Activated T-cell treated with anti-CD3 and anti-CD28 coated beads for 48 hours (primary cell): Measurements from ENCODE around the gene ZNF148.

Source experiments
- DNase-seq: peaks from one replicate; pipeline ENCODE4 v3.0.0-alpha.2; 2020; ENCODE audit warnings: low read depth

ZNF148 gene

DNA sequence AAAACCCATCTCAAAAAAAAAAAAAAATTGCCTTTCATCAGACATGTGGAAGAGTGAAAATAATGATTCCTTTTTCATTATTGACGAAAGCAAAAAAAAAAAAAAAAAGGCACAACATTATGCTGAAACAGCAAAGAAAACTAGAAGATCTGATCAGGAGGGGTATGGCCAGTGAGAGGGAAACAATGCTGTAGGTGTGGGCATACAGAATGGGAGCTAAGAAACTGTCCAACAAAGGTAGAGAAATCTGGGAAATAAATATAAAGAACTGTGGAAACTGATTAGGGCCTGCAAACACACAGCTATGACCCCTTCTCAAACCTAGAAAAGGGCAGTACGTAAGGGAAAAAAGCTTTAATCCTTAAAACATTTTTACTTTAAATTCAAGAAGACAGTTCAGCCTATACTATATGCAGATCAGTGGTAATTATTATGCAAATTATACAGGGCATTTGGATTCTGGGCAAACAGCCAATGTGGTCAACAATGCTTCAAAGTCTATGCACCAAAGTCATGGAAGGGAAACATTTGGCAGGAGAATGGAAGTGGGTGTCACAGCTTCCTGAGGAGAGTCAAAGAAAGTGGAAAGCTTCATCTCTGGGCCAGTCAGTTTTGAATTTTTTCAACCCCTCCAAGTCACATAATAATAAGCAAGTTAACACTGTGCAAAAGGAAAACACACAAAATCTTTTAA lies 94.3 kb downstream of the ZNF148 start:
- DNase-seq: no peak

DNA sequence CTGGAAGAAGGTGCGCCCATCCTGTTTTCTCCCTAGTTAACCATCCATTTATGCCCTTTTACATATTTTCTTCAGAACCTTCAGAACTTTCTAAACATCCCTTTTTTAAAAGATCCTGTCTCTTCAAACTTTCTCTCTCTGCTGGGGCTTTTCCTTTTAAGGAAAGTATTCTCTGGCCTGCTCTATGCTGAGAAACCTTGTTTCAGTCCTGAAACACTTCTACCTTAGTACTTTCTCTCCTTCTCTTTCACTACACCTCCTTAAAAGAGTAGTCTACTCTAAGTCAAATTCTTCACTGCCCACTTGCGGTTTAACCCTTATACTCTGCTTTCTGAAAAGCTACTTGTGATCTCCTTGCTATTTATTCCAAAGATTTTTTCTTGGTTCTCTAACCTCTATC lies 97.0 kb downstream of the ZNF148 start:
- DNase-seq: no peak

DNA sequence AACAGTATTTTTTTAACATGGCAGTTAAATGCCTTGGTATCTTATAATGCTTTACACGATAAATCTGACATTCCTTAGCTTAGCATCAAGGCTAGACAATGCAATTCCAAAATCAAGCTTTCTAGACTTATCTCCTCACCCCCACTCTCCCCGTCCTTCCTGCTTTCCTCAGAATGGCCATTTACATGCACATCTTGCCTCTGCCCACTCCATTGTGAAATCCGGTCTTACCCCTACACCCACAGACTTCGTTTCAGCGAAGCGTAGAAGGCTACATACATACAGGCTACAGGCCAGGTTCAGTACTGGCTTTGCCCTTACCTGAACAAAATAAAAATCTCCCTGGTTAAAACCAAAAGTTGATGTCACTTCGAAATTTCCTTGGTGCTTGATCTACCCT lies 104.0 kb downstream of the ZNF148 start:
- no peak for DNase-seq

DNA sequence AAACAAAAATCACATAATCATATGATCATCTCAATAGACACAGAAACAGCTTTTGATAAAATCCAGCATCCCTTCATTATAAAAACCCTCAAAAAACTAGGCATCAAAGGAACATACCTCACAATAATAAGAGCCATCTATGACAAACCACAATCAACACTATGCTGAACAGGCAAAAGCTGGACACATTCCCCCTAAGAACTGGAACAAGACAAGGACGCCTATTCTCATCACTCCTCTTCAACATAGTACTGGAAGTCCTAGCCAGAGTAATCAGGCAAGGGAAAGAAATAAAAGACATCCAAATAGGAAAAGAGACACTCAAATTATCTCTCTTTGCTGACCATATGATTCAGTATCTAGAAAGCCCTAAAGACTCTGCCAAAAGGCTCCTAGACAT lies 107.7 kb downstream of the ZNF148 start:
- DNase-seq: no peak

DNA sequence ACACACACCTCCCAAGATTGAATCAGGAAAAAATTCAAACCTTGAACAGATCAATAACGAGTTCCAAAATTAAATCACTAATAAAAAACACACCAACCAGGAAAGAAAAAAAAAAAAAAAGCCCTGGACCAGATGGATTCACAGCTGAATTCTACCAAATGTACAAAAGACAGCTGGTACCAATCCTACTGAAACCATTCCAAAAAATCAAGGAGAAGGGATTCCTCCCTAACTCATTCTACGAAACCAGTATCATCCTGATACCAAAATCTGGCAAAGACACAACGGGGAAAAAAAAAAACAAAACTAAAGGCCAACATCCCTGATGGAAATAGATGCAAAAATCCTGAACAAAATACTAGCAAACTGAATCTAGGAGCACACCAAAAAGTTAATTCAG lies 108.2 kb downstream of the ZNF148 start:
- no peak for DNase-seq

DNA sequence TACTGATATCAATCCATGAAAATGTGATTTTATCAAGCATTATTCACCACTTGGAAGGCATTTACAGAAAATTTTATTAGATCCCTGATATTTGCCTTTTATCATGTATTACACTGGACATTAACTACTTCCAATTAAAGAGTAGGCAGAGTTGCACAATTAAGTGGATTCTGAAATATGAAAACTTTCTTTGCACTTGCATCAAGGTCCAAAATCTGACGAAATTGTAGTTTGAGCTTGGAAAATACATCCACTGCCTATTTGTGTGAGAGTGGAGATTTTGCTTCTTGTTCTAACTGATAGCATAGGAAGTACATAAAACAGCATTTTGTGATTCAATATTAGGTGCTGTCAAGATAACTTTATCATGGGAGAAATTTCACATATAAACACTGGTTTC lies 113.0 kb downstream of the ZNF148 start:
- no peak for DNase-seq

DNA sequence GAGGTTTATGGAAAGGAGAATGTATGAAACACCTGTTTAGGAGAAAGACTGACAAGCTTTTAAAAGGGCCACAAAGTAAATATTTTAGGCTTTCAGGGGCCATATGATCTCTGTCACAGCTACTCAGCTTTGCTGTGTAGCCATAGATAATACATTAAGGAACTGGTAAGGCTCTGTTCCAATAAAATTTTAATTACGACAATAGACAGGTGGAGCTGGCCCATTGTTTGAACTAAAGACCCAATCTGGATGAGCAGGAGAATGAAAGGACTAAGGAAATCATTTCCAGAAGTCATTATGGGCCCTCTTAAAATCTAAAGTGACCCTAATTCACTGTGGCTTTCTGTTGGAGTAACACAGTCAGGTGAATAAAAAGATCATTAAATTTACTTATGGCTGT lies 114.1 kb downstream of the ZNF148 start:
- no peak for DNase-seq

DNA sequence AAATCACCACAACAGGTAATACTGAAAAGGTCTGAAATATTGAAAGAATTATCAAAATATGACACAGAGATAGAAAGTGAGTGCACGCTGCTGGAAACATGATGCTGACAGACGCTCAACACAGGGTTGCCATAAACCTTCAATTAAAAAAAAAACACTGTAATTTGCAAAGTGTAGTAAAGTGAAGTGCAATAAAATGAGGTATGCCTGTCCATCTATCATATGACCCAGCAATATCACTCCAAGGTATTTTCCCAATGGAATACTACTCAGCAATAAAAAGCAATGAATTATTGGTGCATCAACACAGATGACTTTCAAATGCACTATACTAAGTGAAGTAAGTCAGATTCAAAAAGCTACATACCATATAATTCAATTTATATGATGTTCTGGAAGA lies 115.0 kb downstream of the ZNF148 start:
- DNase-seq: no peak

DNA sequence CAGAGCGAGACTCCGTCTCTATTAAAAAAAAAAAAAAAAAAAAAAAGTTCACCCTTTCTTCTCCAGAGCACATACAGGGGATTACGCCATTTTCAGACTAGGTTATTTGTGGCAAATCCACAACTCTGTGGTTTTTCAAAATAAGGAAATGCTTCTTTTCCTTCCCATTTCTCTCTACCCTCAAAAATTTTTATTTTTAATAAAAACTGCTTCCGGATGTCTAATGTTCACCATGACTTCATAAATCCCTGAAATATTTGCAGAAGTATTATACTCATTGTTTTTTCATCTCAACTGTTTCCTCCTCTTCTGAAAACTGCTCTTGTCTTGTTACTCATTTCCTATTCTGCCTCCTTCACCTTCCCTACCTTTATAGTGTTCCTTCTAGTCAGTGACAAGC lies 117.6 kb downstream of the ZNF148 start:
- no peak for DNase-seq

DNA sequence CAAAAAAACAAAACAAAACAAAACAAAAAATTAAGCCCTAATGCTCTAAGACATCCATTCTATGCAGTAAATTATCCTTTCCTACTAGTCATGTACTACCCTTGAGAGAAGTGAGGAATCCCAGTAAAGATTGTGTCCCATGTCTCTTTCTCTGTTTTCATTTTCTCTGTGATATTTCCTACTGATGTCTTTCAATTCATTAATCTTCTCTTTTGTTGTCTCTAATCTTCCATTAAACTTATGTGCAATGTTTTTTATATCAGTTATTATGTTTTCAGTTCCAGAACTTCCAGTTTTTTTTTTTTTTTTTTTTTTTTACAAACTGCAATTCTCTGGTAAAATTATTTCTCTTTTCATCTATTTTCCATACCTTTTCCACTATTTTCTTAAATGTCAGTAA lies 118.5 kb downstream of the ZNF148 start:
- DNase-seq: no peak

DNA sequence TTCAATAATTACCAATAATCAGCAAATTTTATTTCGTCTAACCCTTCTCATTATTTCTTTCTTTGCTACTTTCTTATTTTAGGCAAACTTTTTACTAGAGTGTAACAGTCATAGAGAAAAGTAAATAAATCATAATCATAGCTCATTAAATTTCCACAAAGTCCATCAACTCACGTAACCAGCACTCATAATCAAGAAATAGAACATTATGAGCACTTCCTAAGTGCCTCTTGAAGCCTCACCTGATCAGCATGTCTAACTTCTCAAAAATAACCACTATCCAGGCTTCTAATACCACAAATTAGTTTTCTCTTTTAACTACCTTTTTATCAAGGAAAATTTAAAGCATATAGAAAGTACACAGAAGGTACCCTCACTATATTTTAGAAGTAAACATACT lies 124.2 kb downstream of the ZNF148 start:
- no peak for DNase-seq

DNA sequence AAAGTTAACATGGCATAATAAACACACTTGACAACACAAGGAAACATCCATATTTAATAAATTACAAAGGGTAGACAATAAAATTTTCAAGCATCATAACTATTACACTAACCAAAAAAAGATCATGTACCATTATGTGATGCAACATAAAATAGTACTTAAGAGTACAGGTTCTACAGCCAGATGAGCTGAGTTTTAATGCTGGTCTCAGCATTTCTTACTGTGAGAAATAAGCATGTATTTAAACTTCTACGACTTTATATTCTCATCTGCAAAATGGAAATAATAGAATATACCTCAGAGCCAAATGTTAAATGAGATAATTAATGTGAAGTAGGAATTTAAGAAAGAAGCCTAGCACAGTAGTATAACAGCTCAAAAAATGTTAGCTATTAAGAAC lies 128.9 kb downstream of the ZNF148 start:
- no peak for DNase-seq

DNA sequence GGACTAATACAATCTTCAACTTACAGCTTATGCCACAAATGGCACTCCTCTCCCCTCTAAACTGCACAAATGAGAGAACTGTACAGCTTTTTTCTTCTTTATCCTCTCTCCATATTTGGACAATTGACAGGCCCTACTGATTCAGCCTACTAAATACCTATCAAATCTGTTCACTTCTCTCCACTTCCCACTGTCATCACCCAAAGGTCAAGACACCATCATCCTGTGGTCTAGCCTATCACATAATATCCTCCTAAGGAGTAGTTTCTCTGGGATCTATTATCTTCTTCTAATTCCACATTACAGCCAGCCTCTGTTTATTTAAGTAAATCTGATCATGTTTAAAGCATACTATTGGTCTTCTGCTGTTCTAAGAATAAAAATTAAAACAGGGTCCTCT lies 129.6 kb downstream of the ZNF148 start:
- no peak for DNase-seq

DNA sequence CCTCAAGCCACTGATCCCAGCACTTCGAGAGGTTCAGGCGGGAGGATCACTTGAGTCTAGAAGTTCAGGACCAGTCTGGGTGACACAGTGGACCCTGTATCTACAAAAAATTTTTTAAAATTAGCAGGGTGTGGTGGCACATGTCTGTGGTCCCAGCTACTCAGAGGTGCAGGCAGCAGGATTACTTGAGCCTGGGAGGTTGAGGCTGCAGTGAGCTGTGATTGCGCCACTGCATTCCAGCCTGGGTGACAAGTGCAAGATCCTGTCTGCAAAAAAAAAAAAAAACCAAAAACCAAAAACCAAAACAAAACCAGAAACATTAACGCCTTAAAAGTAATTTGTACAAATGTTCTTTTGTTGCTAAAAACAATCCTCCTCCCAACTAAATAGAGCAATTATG lies 134.6 kb downstream of the ZNF148 start:
- no peak for DNase-seq

DNA sequence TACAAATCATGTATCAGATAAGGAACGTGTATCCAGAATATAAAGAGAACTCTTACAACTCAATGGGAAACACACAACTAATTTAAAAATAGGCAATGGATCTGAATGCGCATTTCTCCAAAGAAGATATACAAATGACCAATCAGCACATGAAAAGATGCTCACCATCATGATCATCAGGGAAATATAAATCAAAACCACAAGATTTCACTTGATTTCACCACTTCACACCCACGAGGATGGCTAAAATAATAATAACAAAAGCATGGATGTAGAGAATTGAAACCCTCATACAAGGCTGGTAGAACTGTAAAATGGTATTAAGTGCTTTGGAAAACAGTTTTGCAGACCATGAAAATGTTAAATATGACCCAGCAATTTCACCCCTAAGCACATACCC lies 135.9 kb downstream of the ZNF148 start:
- DNase-seq: no peak

DNA sequence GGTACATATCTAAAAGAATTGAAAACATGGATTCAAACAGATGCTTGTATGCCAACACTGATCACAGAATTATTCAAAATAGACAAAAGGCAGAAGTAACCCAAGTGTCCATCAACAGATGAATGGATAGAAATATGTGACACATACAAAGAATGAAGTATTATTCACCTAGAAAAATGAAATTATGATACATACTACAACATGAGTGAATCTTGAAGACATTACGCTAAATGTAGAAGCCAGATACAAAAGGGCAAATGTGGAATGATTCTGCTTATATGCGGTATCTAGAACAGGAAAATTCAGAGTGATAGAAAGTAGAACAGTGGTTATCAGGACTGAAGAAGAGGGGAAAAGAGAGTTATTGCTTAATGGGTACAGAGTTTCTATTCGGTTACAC lies 136.4 kb downstream of the ZNF148 start:
- DNase-seq: no peak

DNA sequence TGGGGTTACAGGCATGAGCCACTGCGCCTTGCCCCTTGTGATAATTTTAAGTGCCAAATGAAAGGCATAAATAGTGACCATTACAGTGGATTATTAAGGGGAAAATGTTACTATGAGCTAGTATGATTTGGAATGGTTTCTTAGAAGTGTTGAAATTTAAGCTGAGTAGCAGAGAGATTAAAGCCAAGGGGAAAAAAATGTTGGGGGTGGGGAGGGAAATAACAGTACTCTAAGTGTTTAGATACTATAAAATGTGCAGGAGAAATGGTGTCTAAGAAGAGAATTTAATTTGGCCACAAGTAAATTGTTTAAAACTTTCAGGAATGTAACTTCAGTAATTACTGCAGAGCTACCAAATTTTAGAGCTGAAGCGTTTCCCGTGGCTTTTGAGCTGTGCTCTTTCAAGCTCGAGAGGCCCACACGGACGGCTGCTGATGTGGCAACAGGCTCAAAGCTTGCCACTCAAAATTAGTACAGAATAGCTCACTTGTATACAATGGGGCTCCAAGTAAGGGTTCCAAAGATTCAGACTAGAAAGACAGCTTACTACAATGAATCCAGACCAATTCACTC lies 138.7 kb downstream of the ZNF148 start:
- DNase-seq: no peak

DNA sequence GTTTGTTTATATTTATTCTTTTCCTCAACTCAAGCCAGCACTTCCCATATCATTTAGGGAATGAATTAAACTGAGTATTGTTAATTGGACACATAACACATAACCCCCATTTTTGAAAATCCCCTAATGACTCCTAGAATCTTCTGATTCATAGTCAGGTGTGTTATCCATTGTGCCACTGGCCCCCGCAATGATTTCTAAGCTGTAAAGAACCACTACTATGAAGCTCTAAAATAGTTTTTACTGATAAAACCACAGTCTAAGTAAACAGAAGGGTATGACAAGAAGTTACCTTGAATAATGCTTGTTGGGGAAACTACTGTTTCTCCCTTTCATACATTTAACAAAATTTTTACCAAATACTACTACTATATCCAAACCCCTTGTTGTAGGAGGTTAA lies 140.3 kb downstream of the ZNF148 start:
- DNase-seq: no peak

DNA sequence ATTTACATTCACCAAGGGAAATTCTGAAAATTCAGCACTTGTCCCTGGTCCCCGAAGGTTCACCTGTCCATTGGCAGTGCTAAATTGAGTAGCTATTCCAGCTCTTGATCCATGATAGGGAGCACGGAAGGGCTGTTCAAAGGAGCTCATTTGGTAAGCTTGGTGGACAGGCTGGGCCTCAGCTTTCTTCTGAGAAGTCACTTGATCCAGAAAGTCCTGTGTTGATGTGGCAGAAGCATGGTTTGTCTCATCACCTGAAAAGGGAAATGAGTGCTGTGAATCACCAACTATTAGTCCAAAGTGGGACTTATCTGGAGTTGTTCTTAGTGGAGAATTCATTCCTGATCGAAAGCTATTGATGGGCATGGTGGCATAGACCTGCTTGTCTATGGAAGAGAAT lies 142.7 kb downstream of the ZNF148 start:
- no peak for DNase-seq

DNA sequence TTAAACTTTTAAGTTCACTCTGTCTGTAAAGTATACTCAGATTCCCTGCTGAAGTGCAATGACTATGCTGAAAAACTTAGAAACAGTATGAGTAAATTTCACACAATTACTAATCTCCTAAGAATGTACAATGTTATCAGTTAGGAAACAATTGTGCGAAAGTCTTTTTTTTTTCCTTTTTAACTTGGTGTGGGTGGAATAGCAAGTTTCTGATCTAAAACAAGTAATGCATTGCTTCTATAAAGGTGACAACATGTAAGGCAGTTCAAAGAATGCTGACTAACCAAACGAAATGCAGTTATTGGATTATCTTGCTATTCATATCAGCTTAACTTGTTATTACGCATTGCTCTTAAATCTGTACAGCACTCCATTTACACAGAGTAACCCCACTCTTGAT lies 143.2 kb downstream of the ZNF148 start:
- no peak for DNase-seq

DNA sequence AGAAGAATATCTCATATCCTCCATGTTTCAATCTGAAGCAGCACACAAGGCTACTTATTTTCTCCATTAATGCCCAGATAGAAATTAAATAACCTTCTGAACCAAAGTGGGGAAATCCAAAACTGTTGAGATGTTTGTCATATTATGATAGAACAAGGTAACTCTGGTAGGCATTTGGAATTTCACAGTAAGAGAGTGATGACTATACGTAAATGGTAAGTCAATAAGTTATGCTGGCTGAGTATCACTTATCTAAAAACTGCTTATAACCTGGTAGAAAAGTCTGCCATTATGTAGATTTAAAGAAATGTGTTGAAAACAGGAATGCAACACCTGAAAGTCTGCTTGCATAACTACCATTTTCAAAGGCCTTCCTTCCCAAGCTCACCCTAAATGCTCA lies 145.4 kb downstream of the ZNF148 start:
- DNase-seq: no peak

DNA sequence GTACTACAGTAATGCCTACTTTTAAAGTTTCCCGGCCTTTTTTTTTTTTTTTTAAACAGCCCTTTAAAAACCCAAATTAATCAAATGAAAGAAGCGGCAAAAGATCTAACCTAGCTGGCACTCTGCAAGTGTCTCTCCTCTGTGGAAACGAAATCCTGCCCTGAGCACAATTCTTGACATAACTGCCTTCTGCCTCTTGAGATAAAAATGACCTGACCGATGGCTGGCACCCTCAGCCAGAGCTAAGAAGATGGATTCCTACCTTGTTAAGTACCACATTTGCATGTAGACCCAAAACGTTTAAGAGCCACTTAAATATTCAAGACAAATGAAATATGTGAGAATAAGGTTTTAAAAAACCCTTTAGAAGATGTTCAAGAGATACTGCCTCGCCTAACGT lies 146.0 kb downstream of the ZNF148 start:
- DNase-seq: no peak

DNA sequence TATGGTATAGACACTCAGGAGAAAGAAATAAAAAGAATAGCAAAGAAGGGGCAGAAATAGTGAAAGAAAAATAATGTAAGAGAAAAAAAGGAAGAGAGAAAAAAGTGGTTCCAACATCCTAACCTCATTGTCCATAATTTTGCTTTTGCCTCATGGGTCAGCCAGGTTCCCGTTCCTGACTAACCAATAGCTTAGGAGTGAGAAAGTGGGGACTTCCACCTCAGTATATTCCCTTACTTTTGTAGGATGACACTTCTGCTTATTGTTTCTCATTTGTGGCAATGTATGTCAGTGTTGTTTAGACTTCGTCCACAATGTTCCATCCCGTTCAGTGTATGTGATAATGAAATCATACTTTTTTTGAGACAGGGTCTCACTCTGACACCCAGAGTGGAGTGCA lies 153.3 kb downstream of the ZNF148 start:
- DNase-seq: no peak

DNA sequence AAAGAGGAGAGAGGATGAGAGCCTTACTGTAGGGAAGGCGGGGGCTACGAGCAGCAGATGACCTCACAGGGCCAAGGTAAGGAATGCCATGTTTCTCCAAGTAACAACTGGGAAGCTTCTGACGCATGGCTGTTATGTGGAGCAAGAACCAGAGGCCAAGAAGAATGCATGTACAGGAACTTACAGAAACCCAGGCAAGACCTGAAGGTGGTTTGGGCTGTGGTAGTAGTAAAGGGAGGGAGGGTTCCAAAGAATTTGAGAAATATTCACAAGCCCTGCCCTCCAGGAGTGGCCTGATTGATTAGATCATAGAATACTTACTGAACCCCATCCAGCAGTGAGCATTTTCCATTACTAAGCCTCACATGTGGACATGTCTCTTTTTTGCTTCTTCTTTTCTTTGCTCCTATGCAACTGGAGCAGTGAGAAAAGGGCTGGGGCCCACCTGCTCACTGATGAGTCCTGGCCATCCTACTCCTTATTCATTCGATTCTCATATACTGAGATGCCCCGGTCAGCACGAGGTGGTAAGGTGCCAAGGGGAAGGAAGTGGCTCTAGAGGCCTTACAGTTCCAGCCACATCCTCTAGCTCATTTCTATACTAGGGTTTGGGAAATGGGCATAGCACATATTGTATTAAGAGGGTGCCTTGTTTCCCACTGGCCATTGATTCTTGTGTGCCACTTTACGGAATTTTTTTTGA lies 154.2 kb downstream of the ZNF148 start:
- DNase-seq: no peak
